Fibroblast of lung (primary cell): Measurements from ENCODE around the gene RUNX1. TPM values are rescaled to one million over a fixed set of nuclear protein-coding genes. Genes with fewer than 3 reads are reported as not detected.

ENCODE experiments used
- DNase-seq, 2 donors: peaks; one replicate each; pipeline versions ENCODE4 v3.0.0 to v3.0.0-alpha.2; 2010; ENCODE audit warnings: low read depth in 2 of 2
- H2AFZ ChIP-seq: 2 replicates; pipeline ENCODE4 v1.5.1; 2012; ENCODE audit warnings: low read length, control low read depth, inconsistent platforms
- H3K27ac ChIP-seq: 2 replicates; pipeline ENCODE4 v1.5.1; 2011; ENCODE audit warnings: low read length, control low read depth; ENCODE audit not compliant: insufficient read depth
- H3K27me3 ChIP-seq: 2 replicates; pipeline ENCODE4 v1.5.1; 2011; ENCODE audit warnings: mild to moderate bottlenecking, low read length; ENCODE audit not compliant: control insufficient read depth, insufficient read depth
- H3K36me3 ChIP-seq: 2 replicates; pipeline ENCODE4 v1.5.1; 2011; ENCODE audit warnings: low read length; ENCODE audit not compliant: control insufficient read depth, insufficient read depth
- H3K4me1 ChIP-seq: 2 replicates; pipeline ENCODE4 v1.5.1; 2011; ENCODE audit warnings: low read length; ENCODE audit not compliant: control insufficient read depth, insufficient read depth; ENCODE audit errors: extremely low read depth
- H3K4me2 ChIP-seq: 2 replicates; pipeline ENCODE4 v1.5.1; 2011; ENCODE audit warnings: low read length, control low read depth; ENCODE audit not compliant: insufficient read depth; ENCODE audit errors: extremely low read depth
- H3K4me3 ChIP-seq, 4 experiments: fragments of 200-600 bp in 1 of 4; sonication (generic) in 1 of 4; replicated peaks in 1 of 4; 2 replicates each; pipeline ENCODE4 v1.5.1; 2011 to 2016; ENCODE audit warnings: low read length in 4 of 4, low read depth in 3 of 4, mild to moderate bottlenecking in 3 of 4, control low read depth in 2 of 4, inconsistent platforms in 1 of 4, mixed read lengths in 1 of 4; ENCODE audit not compliant: insufficient read depth in 1 of 4; ENCODE audit errors: control extremely low read depth in 1 of 4
- H3K79me2 ChIP-seq: 2 replicates; pipeline ENCODE4 v1.5.1; 2012; ENCODE audit warnings: mild to moderate bottlenecking, low read length, inconsistent platforms; ENCODE audit not compliant: control insufficient read depth, insufficient read depth
- H3K9ac ChIP-seq: 2 replicates; pipeline ENCODE4 v1.5.1; 2011; ENCODE audit warnings: mild to moderate bottlenecking, low read length, control low read depth; ENCODE audit not compliant: insufficient read depth
- H3K9me3 ChIP-seq: 2 replicates; pipeline ENCODE4 v1.5.1; 2012; ENCODE audit warnings: low read depth, low read length; ENCODE audit not compliant: control insufficient read depth, insufficient read depth
- H4K20me1 ChIP-seq: 2 replicates; pipeline ENCODE4 v1.5.1; 2011; ENCODE audit warnings: low read length; ENCODE audit not compliant: control insufficient read depth, insufficient read depth; ENCODE audit errors: extremely low read depth
- EZH2 ChIP-seq: IDR thresholded peaks from 2 replicates; pipeline ENCODE4 v1.5.1; 2012; ENCODE audit warnings: low read length, control low read depth, mild to moderate bottlenecking; ENCODE audit errors: missing control alignments
- polyA plus RNA-seq, 2 donors: library from polyadenylated mRNA; depleted of rRNA in 1 of 2; stranded (reverse) in 1 of 2; unstranded in 1 of 2; fragments of >200 nt; gene quantifications; 2 replicates each; pipeline ENCODE4 v1.2.1, GENCODE V29; 2011 to 2012; ENCODE audit warnings: missing spikeins in 1 of 2
- total RNA-seq: library from RNA; depleted of rRNA; stranded (reverse); fragments of >200 nt; gene quantifications from 2 replicates; pipeline ENCODE4 v1.2.1, GENCODE V29; 2014
- TF ChIP-seq, protein P1 (sequence below), 2 donors: IDR thresholded peaks in 1 of 2; conservative IDR thresholded peaks in 1 of 2; 1 replicate in 1 of 2; 2 replicates in 1 of 2; pipeline ENCODE4 v1.5.1; 2011 to 2012; ENCODE audit warnings: low read length in 2 of 2, control low read depth in 1 of 2, inconsistent platforms in 1 of 2, low read depth in 1 of 2, mild to moderate bottlenecking in 1 of 2

Gene RUNX1
- total and polyA plus RNA-seq, 2 donors (not counting 1 experiment from before 2014, with no cell fraction given): 23.1 to 41.6 TPM

DNA sequence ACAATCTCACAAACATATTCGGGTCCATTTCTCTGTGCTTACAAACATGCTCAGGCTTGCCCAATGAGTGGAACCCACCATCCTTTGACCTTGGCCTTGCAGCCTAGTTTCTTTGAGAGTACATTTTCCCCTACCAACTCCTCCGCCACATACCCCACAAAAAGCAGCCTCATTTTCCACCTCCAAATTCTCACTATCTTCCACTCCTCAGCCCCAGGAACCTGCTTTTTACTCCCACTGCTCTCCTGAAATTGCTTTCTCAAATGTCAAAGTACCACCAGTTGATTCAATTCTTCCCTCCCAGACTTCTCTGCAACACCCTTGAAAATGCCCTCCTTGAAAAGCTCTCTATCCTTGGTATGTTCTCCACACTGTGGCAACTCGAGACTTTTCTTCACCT, 103.8 kb downstream of the RUNX1 start:
- no peak for TF ChIP-seq EZH2
- TF ChIP-seq, protein P1, sequence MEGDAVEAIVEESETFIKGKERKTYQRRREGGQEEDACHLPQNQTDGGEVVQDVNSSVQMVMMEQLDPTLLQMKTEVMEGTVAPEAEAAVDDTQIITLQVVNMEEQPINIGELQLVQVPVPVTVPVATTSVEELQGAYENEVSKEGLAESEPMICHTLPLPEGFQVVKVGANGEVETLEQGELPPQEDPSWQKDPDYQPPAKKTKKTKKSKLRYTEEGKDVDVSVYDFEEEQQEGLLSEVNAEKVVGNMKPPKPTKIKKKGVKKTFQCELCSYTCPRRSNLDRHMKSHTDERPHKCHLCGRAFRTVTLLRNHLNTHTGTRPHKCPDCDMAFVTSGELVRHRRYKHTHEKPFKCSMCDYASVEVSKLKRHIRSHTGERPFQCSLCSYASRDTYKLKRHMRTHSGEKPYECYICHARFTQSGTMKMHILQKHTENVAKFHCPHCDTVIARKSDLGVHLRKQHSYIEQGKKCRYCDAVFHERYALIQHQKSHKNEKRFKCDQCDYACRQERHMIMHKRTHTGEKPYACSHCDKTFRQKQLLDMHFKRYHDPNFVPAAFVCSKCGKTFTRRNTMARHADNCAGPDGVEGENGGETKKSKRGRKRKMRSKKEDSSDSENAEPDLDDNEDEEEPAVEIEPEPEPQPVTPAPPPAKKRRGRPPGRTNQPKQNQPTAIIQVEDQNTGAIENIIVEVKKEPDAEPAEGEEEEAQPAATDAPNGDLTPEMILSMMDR (conservative IDR thresholded peaks at IDR 0.05 in 1 of 2, IDR thresholded peaks at IDR 0.05 in 1 of 2; ENCODE audit: low read depth in 1 of 2, low read length in 2 of 2): no peak
- H3K4me3 ChIP-seq: no peak overlapping the region
- no peak overlapping the region for H3K4me2 ChIP-seq
- H3K27me3 ChIP-seq: no peaks in the 10 kb centered on the region
- H3K9me3 ChIP-seq: no peaks in the 10 kb centered on the region
- no peaks in the 10 kb centered on the region for H4K20me1 ChIP-seq
- H2AFZ ChIP-seq: no peak overlapping the region
- no peaks in the 10 kb centered on the region for H3K36me3 ChIP-seq
- H3K9ac ChIP-seq: no peak overlapping the region
- H3K27ac ChIP-seq: no peak overlapping the region
- H3K4me1 ChIP-seq: no peaks in the 10 kb centered on the region
- DNase-seq: no peak
- H3K79me2 ChIP-seq: no peaks in the 10 kb centered on the region

- Histone ChIP-seq H2AFZ (no peak overlapping the region), H3K27ac (no peak overlapping the region), H3K79me2 (no peaks in the 10 kb centered on the region), H3K9ac (no peak overlapping the region), H3K27me3 (no peaks in the 10 kb centered on the region), H3K4me2 (no peak overlapping the region), H3K4me3 (no peak overlapping the region), H3K9me3 (no peaks in the 10 kb centered on the region), H3K36me3 (no peaks in the 10 kb centered on the region), H3K4me1 (no peaks in the 10 kb centered on the region), H4K20me1 (no peaks in the 10 kb centered on the region)
- TF ChIP-seq, protein P1 (conservative IDR thresholded peaks at IDR 0.05 in 1 of 2, IDR thresholded peaks at IDR 0.05 in 1 of 2; ENCODE audit: low read depth in 1 of 2, low read length in 2 of 2): no peak
- no peak for TF ChIP-seq EZH2
- no peak for DNase-seq
Observed at GRCh38 chr21:34944015-34944755, 104.9 kb downstream of the RUNX1 start.

- Histone ChIP-seq H3K9ac (no peak overlapping the region), H2AFZ (no peak overlapping the region)
- no peak for DNase-seq
Observed at GRCh38 chr21:34942911-34943310, 106.2 kb downstream of the RUNX1 start.

More at GRCh38 chr21:34942911-34943310, 106.2 kb downstream of the RUNX1 start:
- TF ChIP-seq, protein P1 (conservative IDR thresholded peaks at IDR 0.05 in 1 of 2, IDR thresholded peaks at IDR 0.05 in 1 of 2; ENCODE audit: low read depth in 1 of 2, low read length in 2 of 2): no peak
- no peak for TF ChIP-seq EZH2
- no peak overlapping the region for H3K4me3 ChIP-seq
- no peaks in the 10 kb centered on the region for H3K36me3 ChIP-seq
- H3K9me3 ChIP-seq: no peaks in the 10 kb centered on the region
- H3K27ac ChIP-seq: no peak overlapping the region
- H3K79me2 ChIP-seq: no peaks in the 10 kb centered on the region
- H3K27me3 ChIP-seq: no peaks in the 10 kb centered on the region
- H3K4me2 ChIP-seq: no peak overlapping the region
- no peaks in the 10 kb centered on the region for H4K20me1 ChIP-seq
- no peaks in the 10 kb centered on the region for H3K4me1 ChIP-seq
